H1 (cell line): ENCODE results near the gene LRRC23. TPM values are rescaled to one million over a fixed set of nuclear protein-coding genes. Genes with fewer than 3 reads are reported as not detected.

Source experiments
- CTCF ChIA-PET: fragments of 300-600 bp; sonication (Branson Sonifier 250); formaldehyde crosslinking; loops from one replicate; lab custom pipeline; 2021; ENCODE audit not compliant: partially characterized antibody; lab: Charles Lee
- POLR2A ChIA-PET: fragments of 300-600 bp; sonication (Branson Sonifier 250); formaldehyde crosslinking; loops from one replicate; lab custom pipeline; 2021; ENCODE audit warnings: inconsistent platforms; ENCODE audit not compliant: partially characterized antibody; lab: Charles Lee
- DNase-seq, 2 experiments: peaks; one replicate each; pipeline versions ENCODE4 v3.0.0 to v3.0.0-alpha.2; 2010 to 2022; ENCODE audit warnings: low spot score in 2 of 2, low read depth in 1 of 2, mixed read lengths in 1 of 2
- FAIRE-seq: peaks from 2 replicates; lab custom pipeline; 2011; peaks lifted over from hg19 to GRCh38; lab: Jason Lieb, UNC
- H2AFZ ChIP-seq: 2 replicates; pipeline ENCODE4 v1.8.1; 2012; ENCODE audit warnings: low read length, inconsistent platforms
- H2AK5ac ChIP-seq: 2 replicates; pipeline ENCODE4 v1.6.1; 2013; ENCODE audit warnings: low read depth, low read length
- H2BK120ac ChIP-seq: replicated peaks from 2 replicates; pipeline ENCODE3; 2013; ENCODE audit warnings: low read depth, low read length, inconsistent platforms
- H2BK12ac ChIP-seq: 2 replicates; pipeline ENCODE4 v1.6.1; 2013; ENCODE audit warnings: low read depth, low read length
- H2BK15ac ChIP-seq: 2 replicates; pipeline ENCODE4 v1.6.1; 2013; ENCODE audit warnings: low read length
- H2BK20ac ChIP-seq: 2 replicates; pipeline ENCODE4 v1.6.1; 2013; ENCODE audit warnings: low read length
- H2BK5ac ChIP-seq: 2 replicates; pipeline ENCODE4 v1.6.1; 2013; ENCODE audit warnings: low read depth, low read length
- H3K14ac ChIP-seq: 2 replicates; pipeline ENCODE4 v1.6.1; 2013; ENCODE audit warnings: inconsistent platforms; ENCODE audit not compliant: insufficient read length
- H3K18ac ChIP-seq: 2 replicates; pipeline ENCODE4 v1.6.1; 2013; ENCODE audit warnings: low read length; ENCODE audit errors: extremely low read depth
- H3K23ac ChIP-seq: 2 replicates; pipeline ENCODE4 v1.6.1; 2013; ENCODE audit warnings: inconsistent platforms; ENCODE audit not compliant: insufficient read length
- H3K23me2 ChIP-seq: 2 replicates; pipeline ENCODE4 v1.6.1; 2013; ENCODE audit warnings: low read depth, low read length
- H3K27ac ChIP-seq: 2 replicates; pipeline ENCODE4 v1.6.1; 2011; ENCODE audit warnings: low read depth, low read length, inconsistent platforms
- H3K27me3 ChIP-seq, 4 experiments: replicated peaks in 1 of 4; 1 replicate in 1 of 4; 2 replicates in 3 of 4; pipeline versions ENCODE4 v1.6.1 to v1.8.1; 2011 to 2013; ENCODE audit warnings: low read length in 3 of 4, mild to moderate bottlenecking in 3 of 4, inconsistent platforms in 2 of 4, mixed read lengths in 2 of 4, moderate library complexity in 1 of 4; ENCODE audit not compliant: control insufficient read depth in 3 of 4, insufficient read depth in 3 of 4; ENCODE audit errors: extremely low read depth in 1 of 4
- H3K36me3 ChIP-seq, 4 experiments: 2 replicates each; pipeline versions ENCODE4 v1.6.1 to v1.8.1; 2011 to 2013; ENCODE audit warnings: mild to moderate bottlenecking in 4 of 4, low read length in 3 of 4, moderate library complexity in 2 of 4, control low read depth in 1 of 4, inconsistent platforms in 1 of 4; ENCODE audit not compliant: insufficient read depth in 4 of 4, control insufficient read depth in 2 of 4
- H3K4ac ChIP-seq: replicated peaks from 2 replicates; pipeline ENCODE3; 2013; ENCODE audit warnings: low read length, low read depth, mixed read lengths, inconsistent platforms; ENCODE audit not compliant: insufficient read length
- H3K4me1 ChIP-seq, 4 experiments: replicated peaks in 1 of 4; 1 replicate in 1 of 4; 2 replicates in 3 of 4; pipeline versions ENCODE4 v1.6.1 to v1.8.1; 2011 to 2013; ENCODE audit warnings: low read length in 3 of 4, inconsistent platforms in 2 of 4, mixed read lengths in 1 of 4; ENCODE audit not compliant: insufficient read depth in 4 of 4, control insufficient read depth in 3 of 4
- H3K4me2 ChIP-seq, 2 experiments: 2 replicates each; pipeline versions ENCODE4 v1.6.1 to v1.8.1; 2011 to 2013; ENCODE audit warnings: low read depth in 2 of 2, low read length in 2 of 2, control low read depth in 1 of 2, inconsistent platforms in 1 of 2, mild to moderate bottlenecking in 1 of 2; ENCODE audit not compliant: insufficient read depth in 1 of 2
- H3K4me3 ChIP-seq, 4 experiments: fragments of 200-600, 300-600 bp in 1 of 4; sonication (generic), shearing (Covaris generic), sonication (Bioruptor Twin) in 1 of 4; 2 replicates each; pipeline versions ENCODE4 v1.5.1 to v1.8.1; 2011 to 2016; ENCODE audit warnings: low read length in 4 of 4, low read depth in 3 of 4, control low read depth in 2 of 4, inconsistent platforms in 2 of 4, mild to moderate bottlenecking in 2 of 4, mixed read lengths in 1 of 4, moderate library complexity in 1 of 4; ENCODE audit not compliant: insufficient read depth in 2 of 4; ENCODE audit errors: extremely low read depth in 1 of 4
- H3K56ac ChIP-seq: replicated peaks from 2 replicates; pipeline ENCODE3; 2013; ENCODE audit warnings: low read depth, mild to moderate bottlenecking, mixed read lengths, low read length, inconsistent platforms; ENCODE audit not compliant: insufficient read length
- H3K79me1 ChIP-seq: 2 replicates; pipeline ENCODE4 v1.6.1; 2013; ENCODE audit warnings: low read depth, low read length, control low read depth
- H3K79me2 ChIP-seq, 2 experiments: 2 replicates each; pipeline versions ENCODE4 v1.6.1 to v1.8.1; 2012 to 2013; ENCODE audit warnings: low read length in 2 of 2, mild to moderate bottlenecking in 2 of 2, inconsistent platforms in 1 of 2; ENCODE audit not compliant: insufficient read depth in 2 of 2, control insufficient read depth in 1 of 2
- H3K9ac ChIP-seq, 4 experiments: replicated peaks in 1 of 4; 1 replicate in 1 of 4; 2 replicates in 3 of 4; pipeline versions ENCODE4 v1.6.1 to v1.8.1; 2011 to 2013; ENCODE audit warnings: low read depth in 3 of 4, low read length in 3 of 4, control low read depth in 2 of 4, mild to moderate bottlenecking in 2 of 4, moderate library complexity in 2 of 4, inconsistent platforms in 1 of 4; ENCODE audit errors: extremely low read depth in 1 of 4
- H3K9me3 ChIP-seq, 2 experiments: 2 replicates each; pipeline versions ENCODE4 v1.6.1 to v1.8.1; 2012 to 2013; ENCODE audit warnings: mild to moderate bottlenecking in 2 of 2, moderate library complexity in 2 of 2, control low read depth in 1 of 2, inconsistent platforms in 1 of 2, low read depth in 1 of 2, low read length in 1 of 2, mixed read lengths in 1 of 2; ENCODE audit not compliant: insufficient read depth in 2 of 2
- H4K20me1 ChIP-seq, 2 experiments: replicated peaks in 1 of 2; 2 replicates each; pipeline versions ENCODE3 to v1.8.1; 2011 to 2013; ENCODE audit warnings: inconsistent platforms in 2 of 2, low read length in 2 of 2, mild to moderate bottlenecking in 1 of 2; ENCODE audit not compliant: insufficient read depth in 2 of 2, control insufficient read depth in 1 of 2
- H4K5ac ChIP-seq: 2 replicates; pipeline ENCODE4 v1.6.1; 2013; ENCODE audit warnings: low read length, low read depth, mixed read lengths, inconsistent platforms; ENCODE audit not compliant: insufficient read length
- H4K8ac ChIP-seq: 2 replicates; pipeline ENCODE4 v1.8.0; 2013; ENCODE audit warnings: mild to moderate bottlenecking, moderate library complexity, low read length, inconsistent platforms; ENCODE audit not compliant: insufficient read depth; ENCODE audit errors: extremely low read depth
- H4K91ac ChIP-seq: replicated peaks from 2 replicates; pipeline ENCODE3; 2013; ENCODE audit warnings: low read length, mixed read lengths, inconsistent platforms; ENCODE audit not compliant: insufficient read length
- JUND ChIP-seq: IDR thresholded peaks from 2 replicates; pipeline ENCODE4 v1.6.1; 2011; ENCODE audit warnings: mild to moderate bottlenecking, improper control_type of control experiment, low read length
- SIX5 ChIP-seq: IDR thresholded peaks from 2 replicates; pipeline ENCODE4 v1.6.1; 2011; ENCODE audit warnings: mild to moderate bottlenecking, low read depth, low read length
- WGBS, 2 experiments: shearing (Covaris generic) in 1 of 2; methylation state at CpG; one replicate each; pipeline versions ENCODE4 v1.1.6 to v1.1.7; 2013 to 2015; ENCODE audit warnings: low lambda C conversion rate in 2 of 2, mixed read lengths in 2 of 2, inconsistent platforms in 1 of 2, low coverage in 1 of 2, missing lambda C conversion rate in 1 of 2; ENCODE audit not compliant: insufficient replicate concordance in 2 of 2, insufficient coverage in 1 of 2, insufficient read length in 1 of 2; ENCODE audit errors: extremely low coverage in 1 of 2, missing lambda C conversion rate in 1 of 2; 5-methylcytosine and 5-hydroxymethylcytosine counted together
- polyA plus RNA-seq, 7 experiments: library from polyadenylated mRNA; depleted of rRNA in 3 of 7; stranded (reverse) in 5 of 7; unstranded in 2 of 7; fragments of >200 nt in 5 of 7; fragments of 200-250 nt in 2 of 7; gene quantifications; 1 replicate in 5 of 7; 2 replicates in 1 of 7; 4 replicates in 1 of 7; pipeline versions ENCODE4 v1.2.1 to v1.2.3, GENCODE V29; 2011 to 2013; ENCODE audit warnings: missing spikeins in 2 of 7, mixed read lengths in 2 of 7
- total RNA-seq: library from RNA; stranded (reverse); fragmentation: NEBNext Ultra II Directional; extraction: Animal tissue kit (Norgen Biotek cat#: 25700); gene quantifications from 2 replicates; pipeline ENCODE4 v1.2.1, GENCODE V29; 2021
- TF ChIP-seq, protein P1 (sequence below), 3 experiments: IDR thresholded peaks; 1 replicate in 2 of 3; 2 replicates in 1 of 3; pipeline versions ENCODE4 v1.5.1 to v1.6.1; 2011; ENCODE audit warnings: low read length in 3 of 3, mild to moderate bottlenecking in 3 of 3, inconsistent platforms in 2 of 3, low read depth in 1 of 3, moderate library complexity in 1 of 3; ENCODE audit not compliant: insufficient read depth in 1 of 3; ENCODE audit errors: control extremely low read depth in 1 of 3

LRRC23 gene
- total and polyA plus RNA-seq, 2 of the 8 experiments (the other 6 are each of a cell fraction or from before 2014, with no cell fraction given): 2.5 to 3.6 TPM

DNA sequence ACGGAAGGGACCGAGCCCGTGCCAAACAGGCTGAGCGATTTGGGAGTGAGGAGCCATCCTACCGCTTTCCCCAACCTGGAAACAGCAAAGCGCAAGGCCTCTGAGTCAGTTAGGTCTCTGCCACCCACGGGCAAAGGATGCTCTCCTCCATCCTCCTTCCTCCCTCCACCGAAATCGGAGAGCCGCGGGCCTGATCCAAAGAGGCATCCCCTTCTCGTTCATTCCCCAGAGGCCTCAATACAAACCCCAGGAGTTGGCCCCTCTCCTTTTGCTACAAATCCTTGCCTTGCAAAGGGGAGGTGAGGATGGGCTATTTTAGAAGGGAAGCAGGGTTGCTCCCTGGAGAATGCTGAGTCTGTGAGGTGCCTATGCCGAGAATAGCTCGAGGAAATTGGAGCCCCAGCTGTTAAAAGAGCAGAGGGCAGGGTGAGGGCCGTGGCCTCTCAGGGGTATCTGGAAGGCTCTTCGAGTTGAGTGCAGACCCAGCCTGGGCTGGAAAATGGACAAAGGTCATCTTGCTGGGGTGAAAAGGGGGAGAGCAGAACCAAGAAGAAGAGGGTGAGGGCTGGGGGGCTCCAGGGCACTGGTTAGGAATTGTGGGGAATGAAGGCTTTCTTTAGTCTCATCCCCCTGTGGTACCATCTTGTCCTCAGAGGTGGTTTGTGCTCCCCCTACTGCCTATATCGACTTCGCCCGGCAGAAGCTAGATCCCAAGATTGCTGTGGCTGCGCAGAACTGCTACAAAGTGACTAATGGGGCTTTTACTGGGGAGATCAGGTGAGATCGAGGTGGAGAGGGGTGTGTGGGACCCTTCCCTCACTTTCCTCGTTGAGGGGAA, 36.2 kb upstream of the LRRC23 start:
- DNase-seq (peak in 1 of 2 experiments; percentile 52), FAIRE-seq (no peak)
- Histone ChIP-seq H4K20me1 (peaks cover 25 to 30% of the 10 kb centered on the region in 2 experiments), H3K14ac (no peak overlapping the region), H3K9ac (peak overlapping the region; percentile 60 to 85 (median 82)), H2AK5ac (no peak overlapping the region), H3K23me2 (peaks cover 21% of the 10 kb centered on the region), H3K4me1 (peaks cover 7 to 48% (median 25%) of the 10 kb centered on the region in 4 experiments), H2BK120ac (peak overlapping the region; percentile 61), H4K8ac (no peak overlapping the region), H3K27me3 (no peaks in the 10 kb centered on the region), H3K79me2 (peaks cover 0 to 22% of the 10 kb centered on the region in 2 experiments; a peak in 2 of 4 replicates), H3K9me3 (no peaks in the 10 kb centered on the region), H3K27ac (peak overlapping the region; percentile 71; the same call in 1 of the 2 replicates), H2BK20ac (no peak overlapping the region), H2BK12ac (no peak overlapping the region), H3K18ac (peak overlapping the region; percentile 85; the same call in 1 of the 2 replicates), H2AFZ (no peak overlapping the region), H3K56ac (peak overlapping the region; percentile 74), H4K91ac (peak overlapping the region; percentile 0), H2BK15ac (no peak overlapping the region), H4K5ac (peak overlapping the region; percentile 32), H3K36me3 (peaks cover 8 to 44% (median 22%) of the 10 kb centered on the region in 4 experiments), H3K23ac (no peak overlapping the region), H3K4me2 (peak overlapping the region; percentile 93 to 94), H3K79me1 (0 out of 2 replicates have a peak, but pooled peaks cover 4% of the 10 kb centered on the region), H2BK5ac (peak overlapping the region; percentile 73; the same call in 1 of the 2 replicates), H3K4ac (peak overlapping the region; percentile 92), H3K4me3 (peak overlapping the region; percentile 84 to 98 (median 86))
- CTCF ChIA-PET: interaction anchor here (0.7 to 10.4 kb wide), 35 partner anchors 12 to 248 kb away, joined by 3 to 216 read pairs (median 7); partner anchors contain the start of genes C12orf57, CDCA3, GNB3 and LRRC23
- POLR2A ChIA-PET: interaction anchor here (0.5 to 18.9 kb wide), 47 partner anchors 8 to 336 kb away, joined by 3 to 588 read pairs (median 4); partner anchors contain the start of genes ATN1, C12orf57, CD4 and CDCA3
- 14% methylated on average over 22 of the region's 22 CpGs; no CpG with 5 or more reads in 1 of the 2 experiments for WGBS, 2 experiments
- TF ChIP-seq, protein P1, sequence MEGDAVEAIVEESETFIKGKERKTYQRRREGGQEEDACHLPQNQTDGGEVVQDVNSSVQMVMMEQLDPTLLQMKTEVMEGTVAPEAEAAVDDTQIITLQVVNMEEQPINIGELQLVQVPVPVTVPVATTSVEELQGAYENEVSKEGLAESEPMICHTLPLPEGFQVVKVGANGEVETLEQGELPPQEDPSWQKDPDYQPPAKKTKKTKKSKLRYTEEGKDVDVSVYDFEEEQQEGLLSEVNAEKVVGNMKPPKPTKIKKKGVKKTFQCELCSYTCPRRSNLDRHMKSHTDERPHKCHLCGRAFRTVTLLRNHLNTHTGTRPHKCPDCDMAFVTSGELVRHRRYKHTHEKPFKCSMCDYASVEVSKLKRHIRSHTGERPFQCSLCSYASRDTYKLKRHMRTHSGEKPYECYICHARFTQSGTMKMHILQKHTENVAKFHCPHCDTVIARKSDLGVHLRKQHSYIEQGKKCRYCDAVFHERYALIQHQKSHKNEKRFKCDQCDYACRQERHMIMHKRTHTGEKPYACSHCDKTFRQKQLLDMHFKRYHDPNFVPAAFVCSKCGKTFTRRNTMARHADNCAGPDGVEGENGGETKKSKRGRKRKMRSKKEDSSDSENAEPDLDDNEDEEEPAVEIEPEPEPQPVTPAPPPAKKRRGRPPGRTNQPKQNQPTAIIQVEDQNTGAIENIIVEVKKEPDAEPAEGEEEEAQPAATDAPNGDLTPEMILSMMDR (IDR thresholded peaks at IDR 0.05; ENCODE audit: control extremely low read depth in 1 of 3, insufficient read depth in 1 of 3, low read depth in 1 of 3, low read length in 3 of 3): peak in 1 of 3 experiments; percentile 28; a peak in 1 of 4 replicates
- TF ChIP-seq JUND: no peak
- no peak for TF ChIP-seq SIX5
